ENCODE data around the gene UBE2D2.
A peak's percentile ranks its signal among the peaks of the same experiment; 100 is the strongest.

GRCh38 chr5:139543423-139543991, 17.6 kb upstream of the UBE2D2 start:
- TF ChIP-seq POLR2AphosphoS5 (IDR thresholded peaks at IDR 0.05), result no peak
- TF ChIP-seq CTCF (IDR thresholded peaks at IDR 0.05), result peak in 1 of 4 experiments; percentile 29
- TF ChIP-seq POLR2A (IDR thresholded peaks at IDR 0.05), result no peak
- TF ChIP-seq EP300 (IDR thresholded peaks at IDR 0.05), result no peak

Measured in gastroesophageal sphincter (tissue), 3 donors.